ENCODE results near the gene NEFH.

NEFH gene

GRCh38 chr22:29478326-29479276, 1.4 kb upstream of the NEFH start:
- no peak overlapping the region for H3K27ac ChIP-seq
- TF ChIP-seq ZFX (IDR thresholded peaks at IDR 0.05) (no peak), CTCF (conservative IDR thresholded peaks at IDR 0.05) (no peak)

GRCh38 chr22:29480262-29480511, 169 bp downstream of the NEFH start:
- no peak overlapping the region for H3K27ac ChIP-seq
- TF ChIP-seq CTCF (conservative IDR thresholded peaks at IDR 0.05) = no peak
- TF ChIP-seq ZFX (IDR thresholded peaks at IDR 0.05) = no peak

- TF ChIP-seq CTCF (conservative IDR thresholded peaks at IDR 0.05) = no peak
- no peak for TF ChIP-seq ZFX (IDR thresholded peaks at IDR 0.05)
- H3K27ac ChIP-seq = no peak overlapping the region
Measured at GRCh38 chr22:29480512-29481264, 670 bp downstream of the NEFH start.

GRCh38 chr22:29481265-29482000, 1.4 kb downstream of the NEFH start:
- no peak overlapping the region for H3K27ac ChIP-seq
- TF ChIP-seq CTCF (conservative IDR thresholded peaks at IDR 0.05) (no peak), ZFX (IDR thresholded peaks at IDR 0.05) (no peak)

GRCh38 chr22:29482253-29482652, 2.2 kb downstream of the NEFH start:
- TF ChIP-seq CTCF (conservative IDR thresholded peaks at IDR 0.05) = no peak
- TF ChIP-seq ZFX (IDR thresholded peaks at IDR 0.05) = no peak

GRCh38 chr22:29482726-29483125, 2.7 kb downstream of the NEFH start:
- no peak overlapping the region for H3K27ac ChIP-seq
- TF ChIP-seq ZFX (IDR thresholded peaks at IDR 0.05) = no peak
- TF ChIP-seq CTCF (conservative IDR thresholded peaks at IDR 0.05) = no peak

More at GRCh38 chr22:29482253-29482652, 2.2 kb downstream of the NEFH start:
- no peak overlapping the region for H3K27ac ChIP-seq

Measured in C4-2B (cell line).